Heart left ventricle (tissue), 16 donors: ENCODE data around the gene CDK5RAP3. TPM values are rescaled to one million over a fixed set of nuclear protein-coding genes. Genes with fewer than 3 reads are reported as not detected.

ENCODE experiments used
- ATAC-seq, 4 donors: fragments of 200-7000 bp; cut with Tn5 transposase; one replicate each; pipeline ENCODE4 v1.9.1; 2020 to 2022; ENCODE audit warnings: moderate library complexity in 4 of 4, mild to moderate bottlenecking in 3 of 4, moderate number of reproducible peaks in 1 of 4
- DNase-seq, 5 donors: peaks; one replicate each; pipeline ENCODE4 v3.0.0-alpha.2; 2020
- H3K27ac ChIP-seq, 12 donors: fragments of 200-600 bp; sonication (generic) in 4 of 12; one replicate each; pipeline versions ENCODE4 v1.5.0 to v1.8.0; 2016 to 2022; ENCODE audit warnings: mild to moderate bottlenecking in 2 of 12
- H3K27me3 ChIP-seq, 9 donors: fragments of 200-600 bp; sonication (generic) in 2 of 9; one replicate each; pipeline versions ENCODE4 v1.5.1 to v1.8.0; 2016 to 2022; ENCODE audit warnings: mild to moderate bottlenecking in 3 of 9
- H3K36me3 ChIP-seq, 9 donors: fragments of 200-600 bp; sonication (generic) in 2 of 9; one replicate each; pipeline versions ENCODE4 v1.5.0 to v1.8.0; 2018 to 2022; ENCODE audit warnings: mild to moderate bottlenecking in 2 of 9
- H3K4me1 ChIP-seq, 12 donors: fragments of 200-600 bp; sonication (generic) in 4 of 12; one replicate each; pipeline versions ENCODE4 v1.5.0 to v1.8.0; 2016 to 2022; ENCODE audit warnings: mild to moderate bottlenecking in 3 of 12
- H3K4me3 ChIP-seq, 12 donors: fragments of 200-600 bp; sonication (generic) in 4 of 12; one replicate each; pipeline versions ENCODE4 v1.5.0 to v1.8.0; 2017 to 2022; ENCODE audit warnings: mild to moderate bottlenecking in 9 of 12, moderate library complexity in 4 of 12
- H3K9me3 ChIP-seq, 12 donors: fragments of 200-600 bp; sonication (generic) in 4 of 12; one replicate each; pipeline versions ENCODE4 v1.5.0 to v1.8.0; 2016 to 2022; ENCODE audit warnings: mild to moderate bottlenecking in 1 of 12
- CTCF ChIP-seq, 12 donors: fragments of 200-600 bp; sonication (generic) in 4 of 12; IDR thresholded peaks; one replicate each; pipeline versions ENCODE4 v1.5.0 to v1.8.0; 2018 to 2022; ENCODE audit warnings: antibody characterized with exemption in 12 of 12, mild to moderate bottlenecking in 5 of 12
- POLR2A ChIP-seq, 2 donors: fragments of 450-650 bp; IDR thresholded peaks; one replicate each; pipeline ENCODE4 v1.6.1; 2017; ENCODE audit warnings: antibody characterized with exemption in 2 of 2, mild to moderate bottlenecking in 2 of 2, moderate library complexity in 2 of 2
- WGBS, 4 donors: extraction: QIAGEN DNeasy Blood & Tissue Kit in 2 of 4; methylation state at CpG; one replicate each; pipeline versions ENCODE4 v1.1.5 to v1.1.7; 2013 to 2018; 5-methylcytosine and 5-hydroxymethylcytosine counted together
- intact Hi-C, 10 donors: fragments of 100-400 bp; cut with DNase I; formaldehyde crosslinking; loops; one replicate each; pipeline versions ENCODE4 v1.11.1 to v1.14.2; 2022
- polyA plus RNA-seq, 2 donors: library from polyadenylated mRNA; stranded (reverse); fragments of 200-250 nt; gene quantifications; one replicate each; pipeline ENCODE4 v1.2.3, GENCODE V29; 2013
- total RNA-seq, 9 donors: library from RNA; depleted of rRNA in 2 of 9; stranded (reverse); fragments of >200 nt in 2 of 9; fragmentation: NEBNext Ultra II Directional in 3 of 9; extraction: Animal tissue kit (Norgen Biotek cat#: 25700) in 3 of 9; gene quantifications; one replicate each; pipeline versions ENCODE4 v1.1.0 to v1.2.4, GENCODE V29; 2016 to 2023
- donor health status: ischemic (EF 13 %, LVEDD 7.1; RV severe dilation, severe dysfunction).
- donor health status: healthy with polysubstance abuse.
- donor health status: DM: no; HTN: yes; CAD: no.
- donor health status: DM: no; HTN: no; CAD: no.
- donor health status: ischemic (EF 25% LVEDD 6.9; RV normal size, moderate dysfunction).
- donor health status: ischemic (EF 25% LVEDD 5.7; RV mildly dilated, moderate dysfunction).
- donor health status: healthy.
- donor health status: DM: yes; HTN: yes; CAD: no.
- donor health status: ischemic (EF 35%, LVEDD 5.7; RV mildly dilated, moderate dysfunction).
- donor health status: nonischemic (EF 11% LVEDD 7.7; RV severe dilation, severe dysfunction).
- donor health status: DM: yes; HTN: yes; CAD: no.
- donor health status: PGD.
- donor health status: ischemic (EF 29% LVEDD 5.4; RV normal size, mild dysfunction).
- donor health status: nonischemic (EF 23%, LVEDD 6.1; RV moderate dilation, normal function).

The CDK5RAP3 gene
- total and polyA plus RNA-seq, 11 donors, result 41.2 to 80.9 (median 53.8) TPM

GRCh38 chr17:47981462-47981861 is 10.5 kb downstream of the CDK5RAP3 start:
- Histone ChIP-seq H3K4me3 (no peak overlapping the region), H3K27ac (no peak overlapping the region), H3K27me3 (no peaks in the 10 kb centered on the region), H3K36me3 (peaks cover 0 to 80% (median 62%) of the 10 kb centered on the region in 9 donors), H3K4me1 (peaks cover 0 to 39% (median 15%) of the 10 kb centered on the region in 12 donors), H3K9me3 (no peaks in the 10 kb centered on the region)
- DNase-seq (no peak), ATAC-seq (no peak)
- 88 to 96% (median 91%) methylated on average over 9 of the region's 9 CpGs for WGBS, 4 donors
- intact Hi-C loops, result no loop called here
- TF ChIP-seq CTCF (IDR thresholded peaks at IDR 0.05), result no peak
- TF ChIP-seq POLR2A (IDR thresholded peaks at IDR 0.05), result no peak

- Histone ChIP-seq H3K27me3 (no peaks in the 10 kb centered on the region), H3K4me3 (no peak overlapping the region), H3K9me3 (no peaks in the 10 kb centered on the region), H3K27ac (no peak overlapping the region), H3K4me1 (peaks cover 0 to 39% (median 15%) of the 10 kb centered on the region in 12 donors), H3K36me3 (peaks cover 0 to 73% (median 55%) of the 10 kb centered on the region in 9 donors)
- DNase-seq, result no peak
- ATAC-seq, result no peak
- TF ChIP-seq POLR2A (IDR thresholded peaks at IDR 0.05) (no peak), CTCF (IDR thresholded peaks at IDR 0.05) (no peak)
- 58 to 67% (median 64%) methylated on average over 14 of the region's 14 CpGs for WGBS, 4 donors
- intact Hi-C loops, result no loop called here
Observed at GRCh38 chr17:47982091-47982617, 11.2 kb downstream of the CDK5RAP3 start.

- 76 to 82% (median 79%) methylated on average over 9 of the region's 9 CpGs for WGBS, 4 donors
- peaks cover 0 to 39% (median 21%) of the 10 kb centered on the region in 12 donors for H3K4me1 ChIP-seq
- H3K36me3 ChIP-seq, result peaks cover 0 to 66% (median 48%) of the 10 kb centered on the region in 9 donors
- intact Hi-C loops, result no loop called here
- no peak overlapping the region for H3K4me3 ChIP-seq
- peak overlapping the region in 3 of 12 donors; percentile 29 to 66 (median 62) for H3K27ac ChIP-seq
- no peaks in the 10 kb centered on the region for H3K9me3 ChIP-seq
- H3K27me3 ChIP-seq, result no peaks in the 10 kb centered on the region
- ATAC-seq (no peak), DNase-seq (no peak)
- TF ChIP-seq CTCF (IDR thresholded peaks at IDR 0.05) (no peak), POLR2A (IDR thresholded peaks at IDR 0.05) (no peak)
Observed at GRCh38 chr17:47982645-47983390, 11.9 kb downstream of the CDK5RAP3 start.

GRCh38 chr17:47983492-47984223 is 12.7 kb downstream of the CDK5RAP3 start:
- no peak for TF ChIP-seq POLR2A (IDR thresholded peaks at IDR 0.05)
- TF ChIP-seq CTCF (IDR thresholded peaks at IDR 0.05), result no peak
- intact Hi-C loops, result loop anchor here in 1 of 10 donors (2.0 kb wide), 1 partner anchor 33 kb away; no protein-coding TSS in a partner anchor
- Histone ChIP-seq H3K9me3 (no peaks in the 10 kb centered on the region), H3K27ac (peak overlapping the region in 10 of 12 donors; percentile 22 to 66 (median 52)), H3K36me3 (peaks cover 0 to 58% (median 41%) of the 10 kb centered on the region in 9 donors), H3K4me3 (no peak overlapping the region), H3K27me3 (no peaks in the 10 kb centered on the region), H3K4me1 (peaks cover 0 to 39% (median 21%) of the 10 kb centered on the region in 12 donors)
- DNase-seq (peak in 3 of 5 donors; percentile 36 to 52 (median 40)), ATAC-seq (peak; percentile 65 to 82 (median 80))
- 42 to 49% (median 47%) methylated on average over 11 of the region's 11 CpGs for WGBS, 4 donors
